ENCODE data around the gene SF3B4.

DNA sequence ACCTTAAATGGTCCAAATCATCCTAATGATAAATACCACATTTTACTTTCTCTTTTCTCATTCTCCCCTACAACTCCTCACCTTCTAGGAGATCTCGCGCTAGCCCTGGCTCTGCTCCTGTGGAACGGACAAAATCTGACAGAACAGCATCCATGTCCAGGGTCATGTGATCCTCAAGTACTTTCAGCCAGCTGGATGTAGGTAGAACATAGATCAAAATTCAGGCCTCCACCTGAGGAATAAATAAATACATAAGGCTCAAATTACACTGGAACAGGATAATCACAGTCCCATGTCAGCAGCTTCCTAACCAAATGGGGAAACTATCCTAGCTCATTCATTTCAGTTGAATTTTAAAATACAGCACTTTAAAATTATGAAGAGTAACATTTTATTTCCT is 49.7 kb upstream of the SF3B4 start:
- TF ChIP-seq, protein P1, sequence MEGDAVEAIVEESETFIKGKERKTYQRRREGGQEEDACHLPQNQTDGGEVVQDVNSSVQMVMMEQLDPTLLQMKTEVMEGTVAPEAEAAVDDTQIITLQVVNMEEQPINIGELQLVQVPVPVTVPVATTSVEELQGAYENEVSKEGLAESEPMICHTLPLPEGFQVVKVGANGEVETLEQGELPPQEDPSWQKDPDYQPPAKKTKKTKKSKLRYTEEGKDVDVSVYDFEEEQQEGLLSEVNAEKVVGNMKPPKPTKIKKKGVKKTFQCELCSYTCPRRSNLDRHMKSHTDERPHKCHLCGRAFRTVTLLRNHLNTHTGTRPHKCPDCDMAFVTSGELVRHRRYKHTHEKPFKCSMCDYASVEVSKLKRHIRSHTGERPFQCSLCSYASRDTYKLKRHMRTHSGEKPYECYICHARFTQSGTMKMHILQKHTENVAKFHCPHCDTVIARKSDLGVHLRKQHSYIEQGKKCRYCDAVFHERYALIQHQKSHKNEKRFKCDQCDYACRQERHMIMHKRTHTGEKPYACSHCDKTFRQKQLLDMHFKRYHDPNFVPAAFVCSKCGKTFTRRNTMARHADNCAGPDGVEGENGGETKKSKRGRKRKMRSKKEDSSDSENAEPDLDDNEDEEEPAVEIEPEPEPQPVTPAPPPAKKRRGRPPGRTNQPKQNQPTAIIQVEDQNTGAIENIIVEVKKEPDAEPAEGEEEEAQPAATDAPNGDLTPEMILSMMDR (IDR thresholded peaks at IDR 0.05; ENCODE audit: low read depth, low read length, missing input control) = no peak
- TF ChIP-seq, protein P2, sequence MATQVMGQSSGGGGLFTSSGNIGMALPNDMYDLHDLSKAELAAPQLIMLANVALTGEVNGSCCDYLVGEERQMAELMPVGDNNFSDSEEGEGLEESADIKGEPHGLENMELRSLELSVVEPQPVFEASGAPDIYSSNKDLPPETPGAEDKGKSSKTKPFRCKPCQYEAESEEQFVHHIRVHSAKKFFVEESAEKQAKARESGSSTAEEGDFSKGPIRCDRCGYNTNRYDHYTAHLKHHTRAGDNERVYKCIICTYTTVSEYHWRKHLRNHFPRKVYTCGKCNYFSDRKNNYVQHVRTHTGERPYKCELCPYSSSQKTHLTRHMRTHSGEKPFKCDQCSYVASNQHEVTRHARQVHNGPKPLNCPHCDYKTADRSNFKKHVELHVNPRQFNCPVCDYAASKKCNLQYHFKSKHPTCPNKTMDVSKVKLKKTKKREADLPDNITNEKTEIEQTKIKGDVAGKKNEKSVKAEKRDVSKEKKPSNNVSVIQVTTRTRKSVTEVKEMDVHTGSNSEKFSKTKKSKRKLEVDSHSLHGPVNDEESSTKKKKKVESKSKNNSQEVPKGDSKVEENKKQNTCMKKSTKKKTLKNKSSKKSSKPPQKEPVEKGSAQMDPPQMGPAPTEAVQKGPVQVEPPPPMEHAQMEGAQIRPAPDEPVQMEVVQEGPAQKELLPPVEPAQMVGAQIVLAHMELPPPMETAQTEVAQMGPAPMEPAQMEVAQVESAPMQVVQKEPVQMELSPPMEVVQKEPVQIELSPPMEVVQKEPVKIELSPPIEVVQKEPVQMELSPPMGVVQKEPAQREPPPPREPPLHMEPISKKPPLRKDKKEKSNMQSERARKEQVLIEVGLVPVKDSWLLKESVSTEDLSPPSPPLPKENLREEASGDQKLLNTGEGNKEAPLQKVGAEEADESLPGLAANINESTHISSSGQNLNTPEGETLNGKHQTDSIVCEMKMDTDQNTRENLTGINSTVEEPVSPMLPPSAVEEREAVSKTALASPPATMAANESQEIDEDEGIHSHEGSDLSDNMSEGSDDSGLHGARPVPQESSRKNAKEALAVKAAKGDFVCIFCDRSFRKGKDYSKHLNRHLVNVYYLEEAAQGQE (IDR thresholded peaks at IDR 0.05) = no peak
- no peak for TF ChIP-seq TAF1 (conservative IDR thresholded peaks at IDR 0.05)

Data from liver (tissue), 3 donors.